CD4-positive, alpha-beta T cell treated with Interleukin-12 subunit alpha and Interleukin-12 subunit beta, for 1 hour (primary cell): ENCODE measurements around the gene TSPAN19.
A peak's percentile ranks its signal among the peaks of the same experiment; 100 is the strongest.

Source experiments
- DNase-seq: peaks from one replicate; pipeline ENCODE4 v3.0.0-alpha.2; 2020

Gene TSPAN19

DNA sequence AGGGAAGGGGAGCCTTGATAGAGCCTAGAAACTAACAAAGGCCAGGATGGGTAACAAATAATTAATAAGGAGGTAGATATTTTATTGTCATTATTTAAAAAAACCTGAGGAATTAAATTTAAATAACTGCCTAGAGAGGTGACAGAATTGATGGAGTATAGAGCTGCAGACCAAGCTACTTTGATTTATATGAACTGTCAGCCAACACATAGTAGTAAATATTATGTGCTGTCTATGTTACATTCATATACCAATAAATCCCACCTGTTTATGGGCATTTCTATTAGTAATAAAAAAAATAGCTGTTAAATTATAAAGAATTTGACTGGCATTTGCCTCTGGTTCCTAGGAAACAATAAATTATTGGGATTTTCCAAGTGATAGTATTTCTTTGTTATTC lies 37.7 kb downstream of the TSPAN19 start:
- DNase-seq = no peak

GRCh38 chr12:84996759-84997158 lies 39.3 kb downstream of the TSPAN19 start:
- no peak for DNase-seq

DNA sequence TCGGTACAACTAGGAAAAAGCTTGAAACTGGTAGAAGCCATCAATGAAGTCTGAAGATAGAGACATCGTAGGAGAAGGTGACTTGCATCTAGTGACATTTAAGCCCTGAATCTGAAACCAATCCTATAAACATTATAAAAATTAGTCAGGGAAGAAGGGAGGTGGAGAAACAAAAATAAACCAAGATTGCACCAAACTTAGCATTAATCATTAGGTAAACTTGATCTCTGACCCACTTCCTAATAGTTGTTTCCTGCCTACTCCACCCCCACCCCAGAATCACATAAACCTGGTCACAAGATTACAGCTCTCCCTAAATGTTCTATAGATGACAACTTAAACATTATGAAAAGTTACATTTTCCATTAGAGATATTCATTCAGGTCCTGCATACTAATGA lies 40.4 kb downstream of the TSPAN19 start:
- no peak for DNase-seq

GRCh38 chr12:84994426-84994825 lies 41.7 kb downstream of the TSPAN19 start:
- DNase-seq = peak; percentile 4

DNA sequence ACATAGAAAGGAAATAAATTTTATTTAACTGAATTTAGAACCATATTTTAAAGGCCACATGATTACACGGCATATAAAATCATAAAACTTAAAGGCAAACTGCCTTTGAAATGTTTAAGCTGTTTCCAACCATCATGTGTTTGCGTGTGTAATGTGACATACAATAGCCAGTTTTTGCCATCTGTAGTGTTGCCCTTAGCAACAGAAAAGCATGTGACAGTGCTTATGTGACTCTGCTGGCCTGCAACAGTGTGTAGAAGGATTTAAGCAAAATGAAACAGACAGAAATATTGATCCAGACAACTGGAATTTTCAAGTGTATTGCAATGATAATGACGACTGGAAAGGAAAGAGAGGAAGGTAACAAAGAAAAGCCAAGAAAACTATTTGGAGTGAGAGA lies 49.5 kb downstream of the TSPAN19 start:
- no peak for DNase-seq

DNA sequence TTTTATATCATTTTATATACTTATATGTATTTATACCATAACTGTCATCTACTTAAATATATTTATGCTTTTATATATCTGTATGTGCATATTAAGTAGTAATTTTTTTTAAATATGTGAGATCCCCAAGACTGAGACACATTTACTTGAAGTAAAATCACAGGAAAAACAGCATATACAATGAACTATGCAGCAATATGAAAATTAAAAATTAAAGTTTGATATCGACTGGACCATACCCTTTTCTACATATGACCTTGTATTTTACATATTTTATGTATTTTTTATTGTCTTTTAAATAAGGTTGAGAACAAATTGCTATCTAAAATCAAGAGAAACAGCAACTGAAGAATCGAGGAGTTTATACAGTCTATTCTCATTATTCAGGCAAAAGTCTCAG lies 50.0 kb downstream of the TSPAN19 start:
- no peak for DNase-seq

DNA sequence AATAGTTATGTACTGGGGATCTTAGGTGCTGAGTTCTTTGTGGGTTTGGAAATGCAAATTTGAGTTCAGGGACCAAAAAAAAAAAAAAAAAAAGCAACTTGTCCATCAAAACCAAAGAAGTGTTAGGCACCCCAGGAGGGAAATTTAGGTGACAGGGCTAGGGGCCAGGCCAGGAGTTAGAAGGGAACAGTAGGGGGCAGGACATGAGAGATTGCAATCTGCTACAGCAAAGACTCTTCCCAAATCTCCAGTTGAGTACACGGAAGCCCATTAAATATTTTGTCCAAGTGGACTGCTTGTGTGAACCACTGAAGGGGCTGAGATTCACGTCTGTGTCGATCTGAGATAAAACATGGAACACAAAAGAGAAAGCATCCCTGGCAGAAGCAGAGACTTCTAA lies 52.8 kb downstream of the TSPAN19 start:
- DNase-seq = no peak

DNA sequence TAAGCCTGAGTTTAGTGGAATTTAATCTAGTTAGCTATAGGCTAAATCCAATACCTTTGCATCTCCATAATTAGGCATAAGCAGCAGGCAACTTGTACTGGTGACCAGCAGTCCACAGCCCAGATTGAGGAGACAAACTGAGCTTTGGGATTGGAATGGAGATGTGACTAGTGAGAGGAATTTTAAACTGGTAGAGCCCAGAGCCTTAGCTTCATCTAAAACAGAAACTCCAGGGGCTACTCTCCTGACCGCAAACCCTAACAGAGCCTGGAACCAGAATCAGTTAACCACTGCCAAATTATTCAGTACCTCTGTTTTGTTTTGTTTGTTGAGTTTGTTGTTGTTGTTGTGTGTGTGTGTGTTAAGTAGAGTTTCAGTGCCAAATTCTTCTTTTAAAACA lies 53.2 kb downstream of the TSPAN19 start:
- DNase-seq = no peak

DNA sequence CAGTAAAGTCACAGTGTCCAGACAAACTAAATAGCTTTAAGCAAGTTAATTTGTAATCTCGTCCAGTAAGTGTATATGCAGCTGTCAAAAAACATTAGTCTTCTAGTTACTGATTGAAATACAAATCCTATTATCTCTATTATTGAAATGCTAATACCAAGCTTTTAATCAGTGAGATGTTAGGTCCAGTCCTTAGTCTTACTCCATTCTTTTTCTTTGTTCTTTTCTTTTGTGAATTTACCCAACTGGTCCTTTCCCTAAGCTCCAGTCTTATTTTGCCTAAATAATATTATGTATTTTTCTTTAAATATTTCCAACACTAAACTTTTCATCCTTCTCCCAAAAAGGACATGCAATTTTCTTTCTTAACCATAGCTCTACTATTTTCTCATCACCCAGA lies 57.2 kb downstream of the TSPAN19 start:
- DNase-seq = no peak

DNA sequence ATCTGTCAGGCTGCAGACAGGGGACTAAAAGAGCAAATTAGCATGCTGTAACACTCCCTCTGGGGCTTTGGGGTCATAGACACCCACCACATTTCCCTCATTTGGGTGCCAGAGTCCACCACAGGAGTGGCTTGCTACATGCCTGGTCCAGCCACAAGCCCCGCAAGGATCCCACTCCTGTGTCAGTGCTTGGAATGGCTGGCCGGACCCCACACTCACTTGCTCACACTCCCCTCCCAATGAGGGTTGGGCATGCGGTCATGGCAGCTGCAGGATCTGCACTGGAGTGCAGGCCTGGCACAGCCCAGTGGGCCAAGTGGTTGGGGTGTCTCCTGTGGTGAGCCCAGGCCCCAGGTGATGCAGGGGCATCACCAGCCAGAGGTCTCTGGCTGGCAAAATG lies 59.9 kb downstream of the TSPAN19 start:
- DNase-seq = no peak

GRCh38 chr12:84974155-84974815 lies 61.8 kb downstream of the TSPAN19 start:
- no peak for DNase-seq

DNA sequence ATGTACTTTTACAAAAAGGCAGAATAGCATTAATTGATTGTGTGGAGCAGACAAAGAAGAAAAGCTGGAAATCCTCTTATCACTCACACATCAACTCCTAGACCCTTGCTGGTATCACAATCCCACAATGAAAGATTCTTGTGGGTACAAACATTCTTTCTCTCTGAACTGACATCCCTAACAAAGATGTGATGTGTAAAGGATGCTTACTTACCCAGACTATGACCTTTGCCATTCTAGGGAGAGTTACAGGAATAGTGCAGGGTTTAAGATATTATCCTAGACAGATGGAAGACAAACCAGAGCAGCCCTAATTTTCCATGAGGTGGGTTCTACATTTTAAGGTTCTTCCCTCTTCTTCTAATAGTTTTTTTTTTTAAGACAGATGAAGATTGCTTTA lies 63.1 kb downstream of the TSPAN19 start:
- no peak for DNase-seq

GRCh38 chr12:84969226-84969625 lies 66.9 kb downstream of the TSPAN19 start:
- no peak for DNase-seq
